ENCODE measurements around the gene HS6ST1. TPM values are rescaled to one million over a fixed set of nuclear protein-coding genes. Genes with fewer than 3 reads are reported as not detected.

Gene HS6ST1
- total RNA-seq, 6 experiments from 2014 or later, result 18.5 to 27.2 (median 24.3) TPM

- Mint-ChIP-seq H3K27me3 (ENCODE audit: insufficient read depth) (no peaks in the 10 kb centered on the region), H3K36me3 (ENCODE audit: low read depth) (no peaks in the 10 kb centered on the region), H3K4me1 (ENCODE audit: low read depth) (peaks cover 8% of the 10 kb centered on the region), H3K4me3 (no peak overlapping the region), H3K27ac (no peak overlapping the region), H3K9me3 (no peaks in the 10 kb centered on the region)
- TF ChIP-seq CTCF (IDR thresholded peaks at IDR 0.05), result no peak
- no peak for DNase-seq
Measured at GRCh38 chr2:128323555-128323931, 4.9 kb upstream of the HS6ST1 start.

GRCh38 chr2:128322715-128323554 is 4.3 kb upstream of the HS6ST1 start:
- peak overlapping the region; percentile 52 for H3K4me3 Mint-ChIP-seq
- H3K4me1 Mint-ChIP-seq (ENCODE audit: low read depth), result peaks cover 8% of the 10 kb centered on the region
- no peaks in the 10 kb centered on the region for H3K9me3 Mint-ChIP-seq
- H3K36me3 Mint-ChIP-seq (ENCODE audit: low read depth), result no peaks in the 10 kb centered on the region
- DNase-seq, result no peak
- no peak for TF ChIP-seq CTCF (IDR thresholded peaks at IDR 0.05)
- H3K27me3 Mint-ChIP-seq (ENCODE audit: insufficient read depth), result no peaks in the 10 kb centered on the region
- H3K27ac Mint-ChIP-seq, result no peak overlapping the region

GRCh38 chr2:128321784-128322714 is 3.4 kb upstream of the HS6ST1 start:
- H3K27ac Mint-ChIP-seq, result peak overlapping the region; percentile 65
- H3K27me3 Mint-ChIP-seq (ENCODE audit: insufficient read depth), result no peaks in the 10 kb centered on the region

GRCh38 chr2:128320906-128321771 is 2.5 kb upstream of the HS6ST1 start:
- Mint-ChIP-seq H3K4me3 (peak overlapping the region; percentile 66), H3K36me3 (ENCODE audit: low read depth) (no peaks in the 10 kb centered on the region), H3K4me1 (ENCODE audit: low read depth) (peaks cover 16% of the 10 kb centered on the region), H3K27me3 (ENCODE audit: insufficient read depth) (no peaks in the 10 kb centered on the region; the same call in 1 of the 2 replicates), H3K9me3 (no peaks in the 10 kb centered on the region), H3K27ac (no peak overlapping the region)
- DNase-seq, result no peak
- TF ChIP-seq CTCF (IDR thresholded peaks at IDR 0.05), result no peak

More at GRCh38 chr2:128321784-128322714, 3.4 kb upstream of the HS6ST1 start:
- Mint-ChIP-seq H3K4me1 (ENCODE audit: low read depth) (peaks cover 8% of the 10 kb centered on the region), H3K9me3 (no peaks in the 10 kb centered on the region), H3K4me3 (peak overlapping the region; percentile 66), H3K36me3 (ENCODE audit: low read depth) (no peaks in the 10 kb centered on the region)
- peak; percentile 98 for TF ChIP-seq CTCF (IDR thresholded peaks at IDR 0.05)
- peak; percentile 71 for DNase-seq
